Measurements from ENCODE around the gene LIMK2. TPM values are rescaled to one million over a fixed set of nuclear protein-coding genes. Genes with fewer than 3 reads are reported as not detected.

Gene LIMK2
- 10 to 100 TPM; 13.6 to 39.2 TPM for total RNA-seq
- 10 to 100 TPM in 1 of 2 donors, 1 to 10 TPM in 1; 6.6 to 13.3 TPM for polyA plus RNA-seq

- WGBS = 1% methylated on average over 64 of the region's 64 CpGs
- Histone ChIP-seq H3K27me3 (ENCODE audit: control insufficient read depth in 4 of 4, insufficient read depth in 4 of 4, low read length in 3 of 4) (no peaks in the 10 kb centered on the region), H3K9me3 (ENCODE audit: control insufficient read depth in 4 of 4, low read length in 3 of 4) (no peaks in the 10 kb centered on the region), H3K27ac (ENCODE audit: low read depth in 1 of 2, low read length in 2 of 2) (peak within 1 kb of the TSS; percentile 75 to 87), H3K4me3 (ENCODE audit: low read depth in 1 of 3, low read length in 3 of 3) (peak within 1 kb of the TSS; percentile 84 to 86 (median 85)), H3K9ac (ENCODE audit: low read depth in 1 of 2, low read length in 2 of 2) (peak within 1 kb of the TSS; percentile 42 to 79), H3K4me1 (ENCODE audit: control insufficient read depth in 4 of 4, insufficient read depth in 4 of 4, low read length in 3 of 4) (peaks cover 19 to 35% (median 27%) of the 10 kb centered on the region in 4 donors), H3K36me3 (ENCODE audit: control insufficient read depth in 4 of 4, insufficient read depth in 3 of 4, low read depth in 1 of 4, low read length in 3 of 4) (no peaks in the 10 kb centered on the region)
- TF ChIP-seq JUND (IDR thresholded peaks at IDR 0.05) = no peak
- no peak for TF ChIP-seq TAF1 (conservative IDR thresholded peaks at IDR 0.05)
- no peak for TF ChIP-seq NR2F2 (IDR thresholded peaks at IDR 0.05)
- peak in 1 of 2 donors; percentile 50 for TF ChIP-seq GABPA (IDR thresholded peaks at IDR 0.05 in 1 of 2, conservative IDR thresholded peaks at IDR 0.05 in 1 of 2)
- no peak for TF ChIP-seq HNF4G (IDR thresholded peaks at IDR 0.05)
- TF ChIP-seq, protein P1, sequence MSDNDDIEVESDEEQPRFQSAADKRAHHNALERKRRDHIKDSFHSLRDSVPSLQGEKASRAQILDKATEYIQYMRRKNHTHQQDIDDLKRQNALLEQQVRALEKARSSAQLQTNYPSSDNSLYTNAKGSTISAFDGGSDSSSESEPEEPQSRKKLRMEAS (IDR thresholded peaks at IDR 0.05) = no peak
- no peak for TF ChIP-seq ATF3 (IDR thresholded peaks at IDR 0.05)
- TF ChIP-seq, protein P2, sequence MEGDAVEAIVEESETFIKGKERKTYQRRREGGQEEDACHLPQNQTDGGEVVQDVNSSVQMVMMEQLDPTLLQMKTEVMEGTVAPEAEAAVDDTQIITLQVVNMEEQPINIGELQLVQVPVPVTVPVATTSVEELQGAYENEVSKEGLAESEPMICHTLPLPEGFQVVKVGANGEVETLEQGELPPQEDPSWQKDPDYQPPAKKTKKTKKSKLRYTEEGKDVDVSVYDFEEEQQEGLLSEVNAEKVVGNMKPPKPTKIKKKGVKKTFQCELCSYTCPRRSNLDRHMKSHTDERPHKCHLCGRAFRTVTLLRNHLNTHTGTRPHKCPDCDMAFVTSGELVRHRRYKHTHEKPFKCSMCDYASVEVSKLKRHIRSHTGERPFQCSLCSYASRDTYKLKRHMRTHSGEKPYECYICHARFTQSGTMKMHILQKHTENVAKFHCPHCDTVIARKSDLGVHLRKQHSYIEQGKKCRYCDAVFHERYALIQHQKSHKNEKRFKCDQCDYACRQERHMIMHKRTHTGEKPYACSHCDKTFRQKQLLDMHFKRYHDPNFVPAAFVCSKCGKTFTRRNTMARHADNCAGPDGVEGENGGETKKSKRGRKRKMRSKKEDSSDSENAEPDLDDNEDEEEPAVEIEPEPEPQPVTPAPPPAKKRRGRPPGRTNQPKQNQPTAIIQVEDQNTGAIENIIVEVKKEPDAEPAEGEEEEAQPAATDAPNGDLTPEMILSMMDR (IDR thresholded peaks at IDR 0.05; ENCODE audit: low read depth, low read length, missing input control) = peak; percentile 62
- TF ChIP-seq FOXA1 (IDR thresholded peaks at IDR 0.05) = no peak
- TF ChIP-seq ZBTB33 (IDR thresholded peaks at IDR 0.05) = peak; percentile 57
- TF ChIP-seq EGR1 (IDR thresholded peaks at IDR 0.05; ENCODE audit: low read depth in 2 of 2) = no peak
- peak in 1 of 2 donors; percentile 6 for TF ChIP-seq HNF4A (conservative IDR thresholded peaks at IDR 0.05)
- TF ChIP-seq SP1 (IDR thresholded peaks at IDR 0.05) = peak; percentile 17
- peak; percentile 66 for TF ChIP-seq YY1 (IDR thresholded peaks at IDR 0.05)
- TF ChIP-seq, protein P3, sequence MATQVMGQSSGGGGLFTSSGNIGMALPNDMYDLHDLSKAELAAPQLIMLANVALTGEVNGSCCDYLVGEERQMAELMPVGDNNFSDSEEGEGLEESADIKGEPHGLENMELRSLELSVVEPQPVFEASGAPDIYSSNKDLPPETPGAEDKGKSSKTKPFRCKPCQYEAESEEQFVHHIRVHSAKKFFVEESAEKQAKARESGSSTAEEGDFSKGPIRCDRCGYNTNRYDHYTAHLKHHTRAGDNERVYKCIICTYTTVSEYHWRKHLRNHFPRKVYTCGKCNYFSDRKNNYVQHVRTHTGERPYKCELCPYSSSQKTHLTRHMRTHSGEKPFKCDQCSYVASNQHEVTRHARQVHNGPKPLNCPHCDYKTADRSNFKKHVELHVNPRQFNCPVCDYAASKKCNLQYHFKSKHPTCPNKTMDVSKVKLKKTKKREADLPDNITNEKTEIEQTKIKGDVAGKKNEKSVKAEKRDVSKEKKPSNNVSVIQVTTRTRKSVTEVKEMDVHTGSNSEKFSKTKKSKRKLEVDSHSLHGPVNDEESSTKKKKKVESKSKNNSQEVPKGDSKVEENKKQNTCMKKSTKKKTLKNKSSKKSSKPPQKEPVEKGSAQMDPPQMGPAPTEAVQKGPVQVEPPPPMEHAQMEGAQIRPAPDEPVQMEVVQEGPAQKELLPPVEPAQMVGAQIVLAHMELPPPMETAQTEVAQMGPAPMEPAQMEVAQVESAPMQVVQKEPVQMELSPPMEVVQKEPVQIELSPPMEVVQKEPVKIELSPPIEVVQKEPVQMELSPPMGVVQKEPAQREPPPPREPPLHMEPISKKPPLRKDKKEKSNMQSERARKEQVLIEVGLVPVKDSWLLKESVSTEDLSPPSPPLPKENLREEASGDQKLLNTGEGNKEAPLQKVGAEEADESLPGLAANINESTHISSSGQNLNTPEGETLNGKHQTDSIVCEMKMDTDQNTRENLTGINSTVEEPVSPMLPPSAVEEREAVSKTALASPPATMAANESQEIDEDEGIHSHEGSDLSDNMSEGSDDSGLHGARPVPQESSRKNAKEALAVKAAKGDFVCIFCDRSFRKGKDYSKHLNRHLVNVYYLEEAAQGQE (IDR thresholded peaks at IDR 0.05) = no peak
- no peak for TF ChIP-seq RXRA (IDR thresholded peaks at IDR 0.05)
- no peak for TF ChIP-seq FOXA2 (IDR thresholded peaks at IDR 0.05)
- peak; percentile 76 to 79 for TF ChIP-seq RAD21 (IDR thresholded peaks at IDR 0.05)
- DNase-seq (ENCODE audit: low spot score) = peak; percentile 98
These were observed at the start of gene LIMK2 for GRCh38 chr22:31211862-31212730. Gene LIMK2 (plus strand): TSS chr22:31212298. CDS start chr22:31212409, 111 bp downstream.

Measured in liver (tissue), 9 donors.